CD4-positive, alpha-beta T cell treated with Interleukin-6 for 4 hours (primary cell): ENCODE measurements around the gene TTC34.
"Not testable (repeated sequence)": the region's sequence is repeated elsewhere in the genome, so short reads cannot be mapped to it uniquely, and the experiment has no call there.

Source experiments
- DNase-seq: peaks from one replicate; pipeline ENCODE4 v3.0.0-alpha.2; 2020; ENCODE audit warnings: mixed read lengths

TTC34 gene

GRCh38 chr1:2810899-2811532 is 9.5 kb upstream of the TTC34 start:
- DNase-seq: no peak

- no peak for DNase-seq
Observed at GRCh38 chr1:2810281-2810680, 8.8 kb upstream of the TTC34 start.

- DNase-seq: no peak
Observed at GRCh38 chr1:2809656-2810055, 8.2 kb upstream of the TTC34 start.

DNA sequence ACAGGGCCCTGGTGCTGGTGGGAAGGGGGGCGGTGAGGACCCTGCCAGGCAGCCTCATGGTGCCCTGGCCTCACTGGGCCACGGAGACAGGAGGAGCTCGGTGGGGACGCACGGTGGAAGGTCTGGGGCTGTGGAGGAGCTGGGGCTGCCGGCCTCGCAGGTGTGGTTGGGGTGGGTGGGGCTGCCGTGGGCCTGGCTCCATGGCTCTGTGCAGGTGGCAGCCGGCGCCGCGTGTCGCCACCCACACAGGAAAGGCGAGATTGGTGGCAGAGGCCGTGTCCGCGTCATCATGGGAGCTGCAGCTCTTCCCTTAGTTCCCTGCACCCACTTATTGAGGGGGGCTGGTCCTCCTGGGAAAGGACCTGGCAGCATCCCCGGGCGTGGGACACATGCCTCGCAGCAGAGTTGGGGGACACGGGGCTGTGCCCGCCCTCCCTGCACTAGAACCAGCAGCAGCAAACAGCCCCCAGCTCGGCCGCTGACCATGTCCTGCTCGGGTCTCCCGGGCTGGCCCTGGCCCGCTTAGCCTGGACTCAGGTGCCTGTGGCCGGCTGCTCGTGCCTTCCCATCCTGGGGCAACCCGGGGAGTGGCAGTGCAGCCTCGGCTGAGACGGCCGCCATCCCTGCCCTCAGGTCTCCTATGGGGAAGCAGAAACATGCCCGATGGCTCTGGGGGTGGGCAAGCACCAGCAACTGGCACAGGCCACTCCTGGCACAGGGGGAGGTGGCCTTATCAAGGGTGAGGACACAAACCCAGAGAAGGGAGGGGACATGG is 7.5 kb upstream of the TTC34 start:
- no peak for DNase-seq

GRCh38 chr1:2808386-2808705 is 6.9 kb upstream of the TTC34 start:
- no peak for DNase-seq

DNA sequence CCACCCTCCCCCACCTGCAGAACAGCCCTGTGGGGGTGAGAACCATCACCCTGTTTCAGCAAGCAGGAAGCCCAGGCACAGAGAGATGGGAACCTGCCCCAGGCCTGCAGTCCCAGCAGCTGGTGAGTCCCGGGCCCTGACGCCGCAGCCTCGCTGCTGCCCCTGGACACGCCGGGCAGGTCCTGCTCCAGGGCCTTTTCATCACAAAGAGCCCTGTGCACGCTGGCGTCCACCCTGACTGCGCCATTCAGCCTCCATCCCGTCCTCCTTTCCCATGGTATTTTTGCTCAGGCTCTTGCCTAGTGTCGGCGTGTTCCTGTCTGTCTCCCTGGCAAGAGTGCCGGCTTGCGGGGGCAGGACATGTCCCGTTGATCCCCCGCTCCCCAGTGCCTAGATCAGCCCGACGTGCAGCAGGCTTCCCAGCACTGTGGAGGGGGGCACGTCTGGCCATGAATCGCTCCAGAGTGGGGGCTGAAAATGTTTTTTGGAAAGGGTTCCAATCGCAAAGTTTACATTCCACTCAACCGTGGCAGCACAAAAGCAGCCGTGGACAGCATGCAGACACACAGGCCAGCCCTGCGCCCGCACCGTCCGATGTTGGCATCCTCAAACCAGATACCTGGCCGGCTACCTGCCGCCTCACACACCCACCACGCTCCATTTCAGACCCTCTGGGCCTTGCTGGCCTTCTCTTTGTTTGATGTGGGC is 6.3 kb upstream of the TTC34 start:
- DNase-seq: no peak

DNA sequence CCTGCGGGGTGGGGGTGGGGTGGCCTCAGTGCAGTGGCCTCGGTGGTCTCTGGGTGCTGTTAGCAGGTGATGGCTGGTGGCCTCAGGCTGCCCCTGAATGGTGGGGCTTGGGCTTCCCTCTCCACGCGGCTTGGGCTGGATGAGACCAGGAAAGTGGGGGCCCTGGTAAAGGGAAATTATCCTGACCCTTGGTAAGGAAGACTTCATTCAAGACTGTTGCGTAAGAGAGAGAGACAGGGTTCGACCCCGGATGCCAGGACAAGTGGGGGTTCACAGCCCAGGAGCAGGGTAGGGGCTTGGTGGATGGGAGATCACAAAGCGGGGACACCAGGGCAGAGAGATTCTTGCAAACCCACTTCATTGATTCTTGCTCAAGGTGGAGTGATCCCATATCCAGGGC is 5.5 kb upstream of the TTC34 start:
- no peak for DNase-seq

- no peak for DNase-seq
Observed at GRCh38 chr1:2806591-2806990, 5.1 kb upstream of the TTC34 start.

- DNase-seq: no peak
Observed at GRCh38 chr1:2805801-2806430, 4.4 kb upstream of the TTC34 start.

DNA sequence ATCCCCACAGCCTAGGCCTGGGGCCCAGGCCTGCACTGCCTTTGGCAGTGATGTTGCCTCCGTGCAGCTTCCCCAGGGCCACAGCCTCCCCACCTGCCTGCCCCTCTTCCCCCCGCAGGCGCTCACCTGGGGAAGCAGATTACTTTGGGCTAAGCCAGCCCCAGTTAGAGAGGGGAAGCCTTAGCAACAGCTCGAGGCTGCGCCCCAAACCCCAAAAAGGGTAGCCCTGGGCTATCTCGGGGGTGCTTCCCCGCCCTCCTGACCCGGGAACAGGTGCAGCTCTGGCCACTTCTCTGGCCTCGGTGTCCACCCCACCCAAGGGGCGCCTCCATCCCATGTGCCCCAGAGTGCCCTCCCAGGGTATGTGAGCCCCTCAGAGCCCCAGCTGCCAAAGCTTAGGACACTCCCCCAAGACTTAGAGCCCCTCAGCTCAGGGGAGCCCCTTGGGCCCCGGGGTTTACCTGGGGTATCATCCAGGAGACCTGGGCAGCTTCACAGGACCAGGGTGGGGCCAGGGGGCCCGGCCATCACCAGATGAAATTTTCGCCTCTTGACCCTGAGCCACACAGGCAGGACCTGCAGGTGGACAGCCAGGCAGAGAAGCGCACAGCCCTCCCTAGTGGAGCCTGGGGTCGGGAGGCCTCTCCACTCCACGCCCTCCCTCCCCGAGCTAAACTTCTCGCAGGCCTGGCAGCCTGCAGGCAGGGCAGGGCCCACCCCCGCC is 3.3 kb upstream of the TTC34 start:
- no peak for DNase-seq

- no peak for DNase-seq
Observed at GRCh38 chr1:2803931-2804627, 2.6 kb upstream of the TTC34 start.

- no peak for DNase-seq
Observed at GRCh38 chr1:2803086-2803930, 1.8 kb upstream of the TTC34 start.

- no peak for DNase-seq
Observed at GRCh38 chr1:2802421-2802961, 998 bp upstream of the TTC34 start.

DNA sequence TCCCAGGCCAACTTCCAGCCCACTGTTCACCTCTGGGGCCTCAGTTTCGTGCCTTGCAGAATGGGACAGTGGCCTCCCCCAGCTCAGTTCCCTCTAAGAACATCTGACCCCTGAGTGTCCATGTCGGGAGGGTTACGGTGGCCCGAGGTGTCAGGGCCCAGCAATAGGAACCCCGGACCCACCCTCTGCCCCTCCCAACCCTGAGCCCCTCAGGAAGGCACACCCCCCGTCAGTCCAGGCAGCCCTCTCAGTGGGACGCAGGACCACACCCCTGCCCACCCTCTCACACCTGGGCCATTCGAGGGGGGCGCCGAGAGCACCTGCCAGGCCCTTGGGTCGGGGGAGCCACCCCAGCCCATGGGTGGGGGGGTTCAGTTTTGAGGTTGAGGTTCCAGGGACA is 447 bp downstream of the TTC34 start:
- no peak for DNase-seq

DNA sequence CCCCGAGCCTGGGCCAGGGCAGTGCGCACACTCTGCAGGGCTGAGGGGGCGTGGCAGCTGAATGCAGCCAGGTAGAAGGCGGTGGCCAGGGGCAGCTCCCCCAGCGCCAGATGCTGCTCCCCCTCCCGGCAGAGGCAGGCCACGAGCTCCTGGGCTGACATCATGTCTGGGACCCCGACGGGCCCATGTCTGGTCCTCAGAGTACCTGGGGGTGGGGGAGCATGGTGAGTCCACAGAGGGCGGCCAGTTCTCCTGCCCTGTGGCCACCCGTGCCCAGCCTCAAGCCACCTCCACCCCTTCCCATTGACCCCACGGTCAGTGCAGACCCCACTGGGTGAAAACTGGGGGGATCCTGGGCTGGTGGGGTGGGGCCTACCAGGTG is 838 bp downstream of the TTC34 start:
- DNase-seq: no peak

- no peak for DNase-seq
Observed at GRCh38 chr1:2799811-2800663, 1.5 kb downstream of the TTC34 start.

DNA sequence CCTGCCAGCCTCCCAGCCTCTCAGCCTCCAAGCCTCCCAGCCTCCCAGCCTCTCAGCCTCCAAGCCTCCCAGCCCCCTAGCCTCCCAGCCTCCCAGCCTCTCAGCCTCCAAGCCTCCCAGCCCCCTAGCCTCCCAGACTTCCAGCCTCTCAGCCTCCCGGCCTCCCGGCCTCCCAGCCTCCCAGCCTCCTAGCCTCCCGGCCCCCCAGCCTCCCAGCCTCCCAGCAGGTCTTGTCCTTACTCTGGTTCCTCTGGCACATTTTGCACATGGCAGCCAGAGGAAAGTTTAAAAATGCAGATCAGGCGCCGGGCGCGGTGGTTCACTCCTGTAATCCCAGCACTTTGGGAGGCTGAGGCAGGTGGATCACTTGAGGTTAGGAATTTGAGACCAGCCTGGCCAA is 2.5 kb downstream of the TTC34 start:
- not testable (repeated sequence) for DNase-seq

- DNase-seq: no peak
Observed at GRCh38 chr1:2797741-2798016, 3.8 kb downstream of the TTC34 start.

DNA sequence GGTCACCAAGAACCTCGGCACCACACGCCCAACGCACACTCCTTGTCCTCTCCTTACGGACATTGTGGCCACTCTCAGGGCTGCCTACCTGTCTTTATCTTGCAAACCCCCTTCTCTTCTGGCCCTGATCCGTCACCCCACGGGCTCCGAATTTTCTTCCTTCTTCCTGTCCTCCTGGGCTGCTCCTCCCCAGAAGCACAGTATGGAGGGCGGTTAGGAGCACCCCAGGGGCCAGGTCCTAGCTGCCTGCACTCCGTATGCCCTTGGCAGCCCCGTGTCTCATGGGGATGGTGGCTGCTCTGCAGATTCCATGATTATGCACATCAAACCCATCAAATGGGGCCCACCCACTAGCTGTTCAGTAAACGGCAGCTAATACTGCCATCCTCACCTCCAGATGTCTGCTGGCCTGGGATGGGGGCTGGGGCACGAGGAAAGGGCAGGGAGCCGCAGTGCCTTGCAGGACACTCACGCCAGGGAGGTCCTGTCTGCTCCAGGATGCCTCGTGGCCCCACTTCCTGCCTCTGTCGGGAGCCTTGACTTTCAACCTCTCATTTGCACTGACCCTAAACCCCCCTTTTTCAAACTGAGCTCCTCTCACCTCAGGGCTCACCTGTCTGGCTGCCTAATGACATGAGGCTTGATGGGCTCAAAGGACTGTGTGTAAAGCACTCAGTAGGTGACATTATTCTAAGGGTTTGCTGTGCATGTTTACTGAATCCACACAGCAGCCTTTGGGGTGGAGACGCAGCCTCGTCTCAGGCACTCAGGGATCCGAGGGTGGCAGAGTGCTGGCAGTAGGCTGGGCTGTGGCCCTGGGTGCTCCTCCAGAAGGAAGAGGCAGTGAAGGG is 4.4 kb downstream of the TTC34 start:
- DNase-seq: no peak

DNA sequence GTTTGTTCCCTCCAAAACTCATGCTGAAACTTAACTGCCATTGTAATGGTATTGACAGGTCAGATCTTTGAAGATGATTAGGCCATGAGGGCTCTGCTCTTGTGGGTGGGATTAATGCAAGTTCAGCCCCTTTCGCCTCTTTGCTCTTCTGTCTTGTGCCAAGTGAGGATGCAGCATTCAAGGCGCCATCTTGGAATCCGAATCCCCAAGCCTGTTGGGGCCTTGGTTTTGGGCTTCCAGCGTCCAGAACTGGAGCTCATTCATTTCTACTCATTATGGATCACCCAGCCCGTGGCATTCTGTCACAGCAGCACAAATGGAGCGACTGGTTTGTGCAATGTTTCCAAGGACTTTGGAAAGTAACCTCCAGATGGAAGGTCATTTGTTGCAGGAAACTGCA is 5.6 kb downstream of the TTC34 start:
- DNase-seq: no peak
